ENCODE measurements around the gene MORN1. TPM values are rescaled to one million over a fixed set of nuclear protein-coding genes. Genes with fewer than 3 reads are reported as not detected.

MORN1 gene
- polyA plus RNA-seq, 1 of the 3 experiments (the other 2 are of a cell fraction) = 16.3 TPM

GRCh38 chr1:2274929-2275475 lies 116.4 kb downstream of the MORN1 start:
- Histone ChIP-seq H3K4me3 (ENCODE audit: low read depth in 2 of 2, low read length in 1 of 2) (no peak overlapping the region), H3K4me2 (no peak overlapping the region), H3K9me3 (no peaks in the 10 kb centered on the region), H3K4me1 (ENCODE audit: control insufficient read depth in 1 of 2, insufficient read depth in 2 of 2, low read depth in 1 of 2, low read length in 1 of 2) (peaks cover 0 to 83% of the 10 kb centered on the region in 2 experiments; a peak in 1 of 4 replicates), H3F3A (replicated peaks; ENCODE audit: insufficient read depth) (no peaks in the 10 kb centered on the region), H3K9ac (no peak overlapping the region), H2AFZ (ENCODE audit: low read depth) (no peak overlapping the region), H3K36me3 (replicated peaks in 1 of 2; ENCODE audit: control insufficient read depth in 1 of 2, insufficient read depth in 2 of 2, low read length in 1 of 2) (no peaks in the 10 kb centered on the region), H3K79me2 (ENCODE audit: insufficient read depth) (peaks cover 95% of the 10 kb centered on the region), H3K9me2 (no peaks in the 10 kb centered on the region), H3K27ac (ENCODE audit: low read depth in 2 of 2, low read length in 1 of 2) (peak overlapping the region in 1 of 2 experiments; percentile 11; a peak in 1 of 4 replicates), H3K27me3 (ENCODE audit: insufficient read depth) (no peaks in the 10 kb centered on the region), H4K20me1 (ENCODE audit: insufficient read depth) (peaks cover 92% of the 10 kb centered on the region)
- DNase-seq = no peak
- ChIA-PET POLR2A (no interaction called here), CTCF (interaction anchor here (1.1 to 1.4 kb wide), 4 partner anchors 12 to 40 kb away, joined by 3 read pairs; no protein-coding TSS in a partner anchor)
- 94% methylated on average over 15 of the region's 21 CpGs for WGBS (ENCODE audit: low lambda C conversion rate)
- no peak for TF ChIP-seq TCF12 (IDR thresholded peaks at IDR 0.05)
- no peak for TF ChIP-seq MAX (IDR thresholded peaks at IDR 0.05; ENCODE audit: low read depth)
- no peak for TF ChIP-seq MXI1 (IDR thresholded peaks at IDR 0.05; ENCODE audit: low read depth, low read length)
- no peak for TF ChIP-seq CHD2 (IDR thresholded peaks at IDR 0.05; ENCODE audit: low read length, partially characterized antibody)
- no peak for TF ChIP-seq ELF1 (IDR thresholded peaks at IDR 0.05)
- TF ChIP-seq FOXJ3 (CRISPR knock-in tag; IDR thresholded peaks at IDR 0.05) = no peak
- TF ChIP-seq FOSL2 (IDR thresholded peaks at IDR 0.05; ENCODE audit: borderline replicate concordance, low read depth) = no peak
- TF ChIP-seq NRF1 (IDR thresholded peaks at IDR 0.05; ENCODE audit: low read depth, low read length) = no peak
- TF ChIP-seq CTCF (IDR thresholded peaks at IDR 0.05) = no peak
- no peak for TF ChIP-seq SIN3A (IDR thresholded peaks at IDR 0.05; ENCODE audit: borderline replicate concordance, low read depth, low read length)
- TF ChIP-seq YY1 (IDR thresholded peaks at IDR 0.05; ENCODE audit: low read depth) = no peak
- TF ChIP-seq POLR2AphosphoS5 (IDR thresholded peaks at IDR 0.05; ENCODE audit: low read depth, low read length) = no peak
- TF ChIP-seq RAD21 (IDR thresholded peaks at IDR 0.05; ENCODE audit: low read length) = no peak
- TF ChIP-seq SMC3 (IDR thresholded peaks at IDR 0.05; ENCODE audit: low read depth, low read length) = no peak
- no peak for TF ChIP-seq EP300 (IDR thresholded peaks at IDR 0.05; ENCODE audit: borderline replicate concordance in 1 of 2, low read depth in 1 of 2, low read length in 1 of 2)
- TF ChIP-seq TEAD4 (IDR thresholded peaks at IDR 0.05; ENCODE audit: borderline replicate concordance, insufficient read depth) = no peak
- TF ChIP-seq TAF1 (IDR thresholded peaks at IDR 0.05; ENCODE audit: borderline replicate concordance, low read depth, low read length) = no peak

All from SK-N-SH (cell line).